Esophagus muscularis mucosa (tissue), 3 donors: ENCODE data around the gene TSPAN31.

Experiments
- CTCF ChIP-seq, 3 experiments: fragments of 200-600 bp in 2 of 3; fragments of 450-650 bp in 1 of 3; sonication (generic) in 2 of 3; IDR thresholded peaks; one replicate each; pipeline ENCODE4 v1.5.1; 2017 to 2019; ENCODE audit warnings: antibody characterized with exemption in 3 of 3, mild to moderate bottlenecking in 2 of 3, moderate library complexity in 1 of 3
- POLR2A ChIP-seq: fragments of 450-650 bp; IDR thresholded peaks from one replicate; pipeline ENCODE4 v1.6.1; 2017; ENCODE audit warnings: antibody characterized with exemption, moderate library complexity, mild to moderate bottlenecking, low read depth
- POLR2AphosphoS5 ChIP-seq, 2 donors: sonication (generic); formaldehyde crosslinking; IDR thresholded peaks; one replicate each; pipeline ENCODE4 v1.6.1; 2017; ENCODE audit warnings: antibody characterized with exemption in 2 of 2

GRCh38 chr12:57775563-57776246 is 30.9 kb downstream of the TSPAN31 start:
- no peak for TF ChIP-seq CTCF (IDR thresholded peaks at IDR 0.05)
- no peak for TF ChIP-seq POLR2AphosphoS5 (IDR thresholded peaks at IDR 0.05)
- TF ChIP-seq POLR2A: no peak
